ENCODE data around the gene FANCL.
"Not testable (repeated sequence)": the region's sequence is repeated elsewhere in the genome, so short reads cannot be mapped to it uniquely, and the experiment has no call there.

The FANCL gene

GRCh38 chr2:58145769-58146168, 95.4 kb downstream of the FANCL start:
- DNase-seq (ENCODE audit: low spot score), result not testable (repeated sequence)

GRCh38 chr2:58140508-58141072, 100.5 kb downstream of the FANCL start:
- DNase-seq (ENCODE audit: low spot score), result no peak

- no peak for DNase-seq (ENCODE audit: low spot score)
Observed at GRCh38 chr2:58138396-58139030, 102.6 kb downstream of the FANCL start.

GRCh38 chr2:58137856-58138255, 103.3 kb downstream of the FANCL start:
- no peak for DNase-seq (ENCODE audit: low spot score)

GRCh38 chr2:58137221-58137620, 103.9 kb downstream of the FANCL start:
- peak; percentile 42 for DNase-seq (ENCODE audit: low spot score)

- no peak for DNase-seq (ENCODE audit: low spot score)
Observed at GRCh38 chr2:58135861-58136260, 105.3 kb downstream of the FANCL start.

GRCh38 chr2:58133395-58133794, 107.7 kb downstream of the FANCL start:
- no peak for DNase-seq (ENCODE audit: low spot score)

- DNase-seq (ENCODE audit: low spot score), result no peak
Observed at GRCh38 chr2:58131191-58132011, 109.7 kb downstream of the FANCL start.

- no peak for DNase-seq (ENCODE audit: low spot score)
Observed at GRCh38 chr2:58130238-58130637, 110.9 kb downstream of the FANCL start.

GRCh38 chr2:58127111-58127510, 114.0 kb downstream of the FANCL start:
- DNase-seq (ENCODE audit: low spot score), result no peak

GRCh38 chr2:58122540-58122939, 118.6 kb downstream of the FANCL start:
- no peak for DNase-seq (ENCODE audit: low spot score)

- no peak for DNase-seq (ENCODE audit: low spot score)
Observed at GRCh38 chr2:58122040-58122439, 119.1 kb downstream of the FANCL start.

GRCh38 chr2:58120626-58121229, 120.4 kb downstream of the FANCL start:
- DNase-seq (ENCODE audit: low spot score), result no peak

- peak; percentile 17 for DNase-seq (ENCODE audit: low spot score)
Observed at GRCh38 chr2:58113563-58113962, 127.6 kb downstream of the FANCL start.

- no peak for DNase-seq (ENCODE audit: low spot score)
Observed at GRCh38 chr2:58110765-58111164, 130.4 kb downstream of the FANCL start.

- no peak for DNase-seq (ENCODE audit: low spot score)
Observed at GRCh38 chr2:58109481-58109880, 131.6 kb downstream of the FANCL start.

Measured in kidney tubule cell (primary cell).